Stomach (tissue), 9 donors: ENCODE measurements around the gene USP46. TPM values are rescaled to one million over a fixed set of nuclear protein-coding genes. Genes with fewer than 3 reads are reported as not detected.

Experiments
- DNase-seq, 2 donors: peaks; one replicate each; pipeline versions ENCODE4 v3.0.0 to v3.0.0-alpha.2; 2013 to 2019
- H3K27ac ChIP-seq, 5 donors: fragments of 200-600 bp in 4 of 5; sonication (generic) in 4 of 5; one replicate each; pipeline ENCODE4 v1.5.1; 2013 to 2019; ENCODE audit warnings: mild to moderate bottlenecking in 1 of 5, moderate library complexity in 1 of 5
- H3K27me3 ChIP-seq, 3 donors: fragments of 200-600 bp; sonication (generic); one replicate each; pipeline ENCODE4 v1.5.1; 2017 to 2019; ENCODE audit warnings: mixed run types in 1 of 3
- H3K36me3 ChIP-seq, 4 donors: fragments of 200-600 bp; sonication (generic); 1 replicate in 3 of 4; 2 replicates in 1 of 4; pipeline ENCODE4 v1.5.1; 2016 to 2019
- H3K4me1 ChIP-seq, 4 donors: fragments of 200-600 bp; sonication (generic); one replicate each; pipeline ENCODE4 v1.5.1; 2016 to 2019
- H3K4me3 ChIP-seq, 4 donors: fragments of 200-600 bp; sonication (generic) in 3 of 4; one replicate each; pipeline ENCODE4 v1.5.1; 2016 to 2019; ENCODE audit warnings: mild to moderate bottlenecking in 1 of 4
- H3K9me3 ChIP-seq, 4 donors: fragments of 200-600 bp; sonication (generic); one replicate each; pipeline ENCODE4 v1.5.1; 2016 to 2019
- CTCF ChIP-seq, 7 experiments: fragments of 450-650 bp in 4 of 7; fragments of 200-600 bp in 3 of 7; sonication (generic) in 3 of 7; IDR thresholded peaks; one replicate each; pipeline ENCODE4 v1.5.1; 2016 to 2019; ENCODE audit warnings: antibody characterized with exemption in 7 of 7, control low read depth in 2 of 7, mild to moderate bottlenecking in 1 of 7
- EP300 ChIP-seq: sonication (generic); formaldehyde crosslinking; IDR thresholded peaks from one replicate; pipeline ENCODE4 v1.6.1; 2017; ENCODE audit warnings: antibody characterized with exemption
- POLR2A ChIP-seq, 4 donors: fragments of 450-650 bp; IDR thresholded peaks; one replicate each; pipeline ENCODE4 v1.6.1; 2016; ENCODE audit warnings: antibody characterized with exemption in 4 of 4, control low read depth in 2 of 4, mild to moderate bottlenecking in 1 of 4, moderate library complexity in 1 of 4
- POLR2AphosphoS5 ChIP-seq, 3 donors: sonication (generic); formaldehyde crosslinking; IDR thresholded peaks; one replicate each; pipeline ENCODE4 v1.6.1; 2016; ENCODE audit warnings: antibody characterized with exemption in 3 of 3
- WGBS, 5 donors: extraction: QIAGEN DNeasy Blood & Tissue Kit in 3 of 5; methylation state at CpG; one replicate each; pipeline versions ENCODE4 v1.1.5 to v1.1.7; 2013 to 2018; 5-methylcytosine and 5-hydroxymethylcytosine counted together
- intact Hi-C: fragments of 100-400 bp; cut with DNase I; formaldehyde crosslinking; loops from one replicate; pipeline ENCODE4 v1.15.1; 2023; ENCODE audit warnings: low total_unique reads
- polyA plus RNA-seq, 3 donors: library from polyadenylated mRNA; stranded (reverse); fragments of 200-250 nt; gene quantifications; one replicate each; pipeline ENCODE4 v1.2.3, GENCODE V29; 2013
- total RNA-seq, 5 donors: library from RNA; depleted of rRNA; stranded (reverse); fragments of >200 nt; gene quantifications; one replicate each; pipeline versions ENCODE4 v1.1.0 to v1.2.3, GENCODE V29; 2014 to 2016
- donor health status: healthy with polysubstance abuse.
- donor health status: Bipolar disorder and iron deficiency.
- donor health status: healthy.

USP46 gene
- total and polyA plus RNA-seq, 8 donors: 2.7 to 36.5 (median 7.0) TPM

- Histone ChIP-seq H3K27ac (peak overlapping the region in 1 of 5 donors; percentile 57), H3K4me1 (peaks cover 23 to 55% (median 43%) of the 10 kb centered on the region in 4 donors), H3K27me3 (no peaks in the 10 kb centered on the region), H3K9me3 (no peaks in the 10 kb centered on the region), H3K36me3 (no peaks in the 10 kb centered on the region), H3K4me3 (no peak overlapping the region)
- peak in 1 of 2 donors; percentile 41 for DNase-seq
- TF ChIP-seq POLR2A (IDR thresholded peaks at IDR 0.05) (no peak), EP300 (no peak), POLR2AphosphoS5 (IDR thresholded peaks at IDR 0.05) (peak in 1 of 3 donors; percentile 6), CTCF (IDR thresholded peaks at IDR 0.05) (no peak)
- intact Hi-C loops: no loop called here
These were observed 3.6 kb downstream of the USP46 start for GRCh38 chr4:52655506-52655905.

GRCh38 chr4:52651996-52652672, 7.0 kb downstream of the USP46 start:
- Histone ChIP-seq H3K4me3 (no peak overlapping the region), H3K9me3 (no peaks in the 10 kb centered on the region), H3K27me3 (no peaks in the 10 kb centered on the region), H3K27ac (no peak overlapping the region), H3K4me1 (peaks cover 12 to 43% (median 22%) of the 10 kb centered on the region in 4 donors), H3K36me3 (no peaks in the 10 kb centered on the region)
- WGBS, 5 donors: 39 to 54% (median 53%) methylated on average over 2 of the region's 2 CpGs
- intact Hi-C loops: no loop called here
- no peak for DNase-seq
- TF ChIP-seq POLR2A (IDR thresholded peaks at IDR 0.05) (no peak), EP300 (no peak), POLR2AphosphoS5 (IDR thresholded peaks at IDR 0.05) (no peak), CTCF (IDR thresholded peaks at IDR 0.05) (no peak)

- H3K27ac ChIP-seq: no peak overlapping the region
- no peak for TF ChIP-seq POLR2AphosphoS5 (IDR thresholded peaks at IDR 0.05)
- TF ChIP-seq EP300: no peak
- TF ChIP-seq CTCF (IDR thresholded peaks at IDR 0.05): no peak
- TF ChIP-seq POLR2A (IDR thresholded peaks at IDR 0.05): no peak
- no peak overlapping the region for H3K4me3 ChIP-seq
- H3K27me3 ChIP-seq: no peaks in the 10 kb centered on the region
- H3K36me3 ChIP-seq: no peaks in the 10 kb centered on the region
- WGBS, 5 donors: 79 to 93% (median 87%) methylated on average over 1 of the region's 1 CpG
- H3K9me3 ChIP-seq: no peaks in the 10 kb centered on the region
- intact Hi-C loops: no loop called here
- DNase-seq: no peak
- peaks cover 5 to 22% (median 12%) of the 10 kb centered on the region in 4 donors for H3K4me1 ChIP-seq
These were observed 10.3 kb downstream of the USP46 start for GRCh38 chr4:52648836-52649235.

- no peak for DNase-seq
- intact Hi-C loops: no loop called here
- no peak overlapping the region for H3K4me3 ChIP-seq
- H3K4me1 ChIP-seq: peaks cover 15 to 40% (median 29%) of the 10 kb centered on the region in 4 donors
- no peaks in the 10 kb centered on the region for H3K9me3 ChIP-seq
- TF ChIP-seq POLR2A (IDR thresholded peaks at IDR 0.05): no peak
- no peak for TF ChIP-seq CTCF (IDR thresholded peaks at IDR 0.05)
- TF ChIP-seq EP300: no peak
- no peak for TF ChIP-seq POLR2AphosphoS5 (IDR thresholded peaks at IDR 0.05)
- 86 to 96% (median 93%) methylated on average over 2 of the region's 2 CpGs for WGBS, 5 donors
- H3K27ac ChIP-seq: no peak overlapping the region
- H3K27me3 ChIP-seq: no peaks in the 10 kb centered on the region
- H3K36me3 ChIP-seq: no peaks in the 10 kb centered on the region
These were observed 12.4 kb downstream of the USP46 start for GRCh38 chr4:52646741-52647140.
